Right lobe of liver (tissue), 4 donors: ENCODE data around the gene BEAN1.

Experiments
- CTCF ChIP-seq, 4 donors: fragments of 200-600 bp in 3 of 4; fragments of 450-650 bp in 1 of 4; IDR thresholded peaks; one replicate each; pipeline versions ENCODE4 v1.5.1 to v1.8.0; 2016 to 2022; ENCODE audit warnings: antibody characterized with exemption in 4 of 4, mild to moderate bottlenecking in 2 of 4
- POLR2A ChIP-seq: fragments of 450-650 bp; IDR thresholded peaks from one replicate; pipeline ENCODE4 v1.6.1; 2017; ENCODE audit warnings: antibody characterized with exemption, mild to moderate bottlenecking
- donor health status: DM: no; HTN: no; CAD: no.
- donor health status: DM: no; HTN: no; CAD: no.
- donor health status: DM: no; HTN: yes; CAD: no.

DNA sequence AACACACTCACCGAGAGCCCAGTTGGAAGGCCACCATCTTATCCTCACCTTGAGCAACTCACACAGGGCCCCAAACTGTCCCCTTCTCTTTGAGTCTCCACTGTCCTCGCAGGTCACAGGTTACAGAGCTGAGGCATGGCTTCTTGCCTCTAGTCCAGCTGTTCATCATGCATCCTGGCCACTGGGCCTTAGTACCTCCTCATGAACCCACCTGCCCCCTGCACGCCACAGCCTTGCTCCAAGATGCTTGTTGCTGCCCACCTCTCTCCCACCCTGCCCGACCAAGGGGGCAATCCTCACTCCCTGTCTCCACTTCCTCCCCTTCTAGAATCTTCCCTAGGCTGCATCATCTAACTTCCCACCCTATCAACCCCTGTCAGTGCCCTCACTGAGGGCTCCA is 43.5 kb upstream of the BEAN1 start:
- TF ChIP-seq POLR2A, result no peak
- TF ChIP-seq CTCF (IDR thresholded peaks at IDR 0.05), result no peak
